OCI-LY3 (cell line): Measurements from ENCODE around the gene WBP1L.

Experiments used
- CTCF ChIP-seq: fragments of 200-600, 300-600 bp; sonication (generic); IDR thresholded peaks from 2 replicates; pipeline ENCODE4 v1.5.1; 2014; ENCODE audit warnings: antibody characterized with exemption, low read length, low read depth
- EZH2phosphoT487 ChIP-seq: fragments of 200-600 bp; shearing (Covaris generic); IDR thresholded peaks from 2 replicates; pipeline ENCODE4 v1.6.1; 2018; ENCODE audit warnings: antibody characterized with exemption, mixed run types, low read depth

- no peak for TF ChIP-seq CTCF
- no peak for TF ChIP-seq EZH2phosphoT487
Observed at GRCh38 chr10:102782673-102783551, 39.2 kb downstream of the WBP1L start.
